Left lung (tissue), 10 donors: ENCODE measurements around the gene BST1. TPM values are rescaled to one million over a fixed set of nuclear protein-coding genes. Genes with fewer than 3 reads are reported as not detected.
A peak's percentile ranks its signal among the peaks of the same experiment; 100 is the strongest.

Experiments
- ATAC-seq: fragments of 200-7000 bp; cut with Tn5 transposase; one replicate; pipeline ENCODE4 v1.9.1; 2020; ENCODE audit warnings: moderate library complexity
- DNase-seq, 4 donors: peaks; one replicate each; pipeline ENCODE4 v3.0.0-alpha.2; 2013 to 2020
- H3K27ac ChIP-seq, 2 donors: fragments of 200-600 bp; sonication (generic) in 1 of 2; one replicate each; pipeline versions ENCODE4 v1.5.0 to v1.8.0; 2020 to 2021
- H3K27me3 ChIP-seq, 2 donors: fragments of 200-600 bp; sonication (generic) in 1 of 2; one replicate each; pipeline versions ENCODE4 v1.5.0 to v1.8.0; 2020 to 2021
- H3K36me3 ChIP-seq, 2 donors: fragments of 200-600 bp; sonication (generic) in 1 of 2; one replicate each; pipeline versions ENCODE4 v1.5.0 to v1.8.0; 2020 to 2021
- H3K4me1 ChIP-seq, 2 donors: fragments of 200-600 bp; one replicate each; pipeline ENCODE4 v1.8.0; 2021
- H3K4me3 ChIP-seq, 2 donors: fragments of 200-600 bp; sonication (generic) in 1 of 2; one replicate each; pipeline versions ENCODE4 v1.5.0 to v1.8.0; 2020 to 2021; ENCODE audit warnings: mild to moderate bottlenecking in 1 of 2
- H3K9me3 ChIP-seq, 2 donors: fragments of 200-600 bp; sonication (generic) in 1 of 2; one replicate each; pipeline versions ENCODE4 v1.5.0 to v1.8.0; 2020 to 2021
- intact Hi-C, 2 donors: fragments of 100-400 bp; cut with DNase I; formaldehyde crosslinking; loops; one replicate each; pipeline versions ENCODE4 v1.11.2 to v1.14.2; 2022
- polyA plus RNA-seq, 6 donors: library from polyadenylated mRNA; unstranded; fragments of 120-200 nt; gene quantifications; one replicate each; pipeline ENCODE4 v1.2.1, GENCODE V29; 2013; ENCODE audit not compliant: insufficient read length in 6 of 6
- total RNA-seq, 2 donors: library from RNA; stranded (reverse); fragmentation: NEBNext Ultra II Directional; extraction: Animal tissue kit (Norgen Biotek cat#: 25700); gene quantifications; one replicate each; pipeline ENCODE4 v1.2.1, GENCODE V29; 2021
- TF ChIP-seq, protein P1 (sequence below), 2 donors: fragments of 200-600 bp; sonication (generic) in 1 of 2; IDR thresholded peaks; one replicate each; pipeline versions ENCODE4 v1.5.0 to v1.8.0; 2021; ENCODE audit warnings: antibody characterized with exemption in 2 of 2
- donor health status: DM: no; HTN: yes; CAD: no.
- donor health status: DM: no; HTN: no; CAD: no.

The BST1 gene
- total and polyA plus RNA-seq, 8 donors, result 3.3 to 20.8 (median 4.2) TPM

DNA sequence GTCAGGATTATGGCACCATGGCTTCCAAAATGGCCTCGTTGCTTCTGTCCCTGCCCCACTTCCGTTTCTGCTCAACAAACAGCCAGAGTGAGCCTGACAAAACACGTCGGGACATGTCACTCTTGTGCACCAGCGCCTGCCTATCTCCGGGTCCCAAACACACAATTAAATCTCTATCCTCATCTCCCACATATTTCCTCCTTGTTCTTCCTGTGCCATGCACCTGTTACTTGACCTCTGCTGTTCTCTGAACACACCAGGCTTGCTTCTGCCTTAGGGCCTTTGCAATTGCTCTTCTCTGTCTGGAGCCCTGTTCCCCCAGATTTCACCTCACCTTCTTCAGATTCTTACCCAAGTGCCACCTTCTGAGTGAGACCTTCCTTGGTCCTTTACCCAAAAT lies 62.5 kb downstream of the BST1 start:
- H3K27me3 ChIP-seq, result no peaks in the 10 kb centered on the region
- H3K4me3 ChIP-seq, result no peak overlapping the region
- H3K27ac ChIP-seq, result no peak overlapping the region
- peaks cover 0 to 7% of the 10 kb centered on the region in 2 donors for H3K4me1 ChIP-seq
- H3K9me3 ChIP-seq, result no peaks in the 10 kb centered on the region
- DNase-seq (no peak), ATAC-seq (no peak)
- no peaks in the 10 kb centered on the region for H3K36me3 ChIP-seq
- intact Hi-C loops, result no loop called here
- TF ChIP-seq, protein P1, sequence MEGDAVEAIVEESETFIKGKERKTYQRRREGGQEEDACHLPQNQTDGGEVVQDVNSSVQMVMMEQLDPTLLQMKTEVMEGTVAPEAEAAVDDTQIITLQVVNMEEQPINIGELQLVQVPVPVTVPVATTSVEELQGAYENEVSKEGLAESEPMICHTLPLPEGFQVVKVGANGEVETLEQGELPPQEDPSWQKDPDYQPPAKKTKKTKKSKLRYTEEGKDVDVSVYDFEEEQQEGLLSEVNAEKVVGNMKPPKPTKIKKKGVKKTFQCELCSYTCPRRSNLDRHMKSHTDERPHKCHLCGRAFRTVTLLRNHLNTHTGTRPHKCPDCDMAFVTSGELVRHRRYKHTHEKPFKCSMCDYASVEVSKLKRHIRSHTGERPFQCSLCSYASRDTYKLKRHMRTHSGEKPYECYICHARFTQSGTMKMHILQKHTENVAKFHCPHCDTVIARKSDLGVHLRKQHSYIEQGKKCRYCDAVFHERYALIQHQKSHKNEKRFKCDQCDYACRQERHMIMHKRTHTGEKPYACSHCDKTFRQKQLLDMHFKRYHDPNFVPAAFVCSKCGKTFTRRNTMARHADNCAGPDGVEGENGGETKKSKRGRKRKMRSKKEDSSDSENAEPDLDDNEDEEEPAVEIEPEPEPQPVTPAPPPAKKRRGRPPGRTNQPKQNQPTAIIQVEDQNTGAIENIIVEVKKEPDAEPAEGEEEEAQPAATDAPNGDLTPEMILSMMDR (IDR thresholded peaks at IDR 0.05), result no peak

DNA sequence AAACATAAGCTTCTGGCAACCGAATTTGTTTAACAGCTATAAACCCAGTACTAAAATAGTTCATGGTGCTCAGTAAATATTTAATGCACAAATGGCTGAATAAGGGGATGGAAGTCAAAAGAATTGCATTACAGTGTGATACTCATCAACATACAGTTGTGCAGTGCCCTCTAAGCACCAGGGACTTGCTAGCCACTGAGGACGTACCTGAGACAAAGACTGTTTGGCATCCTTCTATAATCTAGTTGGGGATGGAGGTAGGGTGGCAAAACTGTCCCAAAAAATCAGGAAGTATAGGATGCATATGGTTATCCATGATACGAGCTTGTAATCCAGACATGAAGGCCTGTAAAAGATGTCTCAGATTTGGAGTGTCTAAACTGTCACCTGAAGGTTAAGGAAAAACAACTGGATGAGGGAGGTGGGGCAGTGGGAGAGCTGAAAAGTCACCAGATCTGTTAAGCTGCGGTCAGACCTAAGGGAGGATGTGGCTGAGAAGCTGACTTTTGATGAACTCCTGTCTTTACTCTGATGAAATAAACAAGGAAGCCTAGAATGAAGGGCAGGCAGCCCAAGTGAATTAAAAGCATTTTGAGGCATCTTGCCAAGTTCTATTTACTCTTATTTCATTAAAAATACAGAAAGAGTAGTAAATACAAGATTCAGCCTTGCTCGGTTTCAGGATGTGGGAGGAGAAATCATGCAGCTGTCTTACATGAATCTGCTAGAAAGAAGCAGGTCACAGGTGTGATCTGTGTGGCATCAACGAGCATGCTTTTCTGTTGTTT lies 63.2 kb downstream of the BST1 start:
- DNase-seq (no peak), ATAC-seq (no peak)
- Histone ChIP-seq H3K27ac (no peak overlapping the region), H3K9me3 (no peaks in the 10 kb centered on the region), H3K27me3 (no peaks in the 10 kb centered on the region), H3K36me3 (no peaks in the 10 kb centered on the region), H3K4me1 (peaks cover 0 to 7% of the 10 kb centered on the region in 2 donors), H3K4me3 (no peak overlapping the region)
- TF ChIP-seq, protein P1 (IDR thresholded peaks at IDR 0.05), result no peak
- intact Hi-C loops, result no loop called here

DNA sequence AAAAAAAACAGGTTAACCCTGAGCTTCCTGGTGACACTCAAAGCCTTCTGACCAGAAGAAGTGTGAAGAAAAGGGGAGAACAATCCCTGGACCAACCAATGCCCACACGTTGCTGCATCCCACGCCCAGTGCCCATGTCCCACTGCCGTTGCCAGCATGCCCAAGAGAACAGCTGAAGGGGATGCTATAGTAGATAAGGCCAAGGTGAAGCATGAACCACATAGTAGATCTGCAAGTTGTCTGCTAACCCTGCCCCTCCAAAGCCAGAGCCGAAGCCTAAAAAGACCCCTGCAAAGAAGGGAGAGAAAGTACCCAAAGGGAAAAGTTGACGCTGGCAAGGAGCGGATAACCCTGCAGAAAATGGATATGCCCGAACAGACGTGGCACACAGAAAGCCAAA lies 64.0 kb downstream of the BST1 start:
- peaks cover 0 to 7% of the 10 kb centered on the region in 2 donors for H3K4me1 ChIP-seq
- ATAC-seq (no peak), DNase-seq (no peak)
- H3K9me3 ChIP-seq, result no peaks in the 10 kb centered on the region
- TF ChIP-seq, protein P1 (IDR thresholded peaks at IDR 0.05), result no peak
- H3K27ac ChIP-seq, result no peak overlapping the region
- H3K27me3 ChIP-seq, result no peaks in the 10 kb centered on the region
- intact Hi-C loops, result no loop called here
- no peak overlapping the region for H3K4me3 ChIP-seq
- no peaks in the 10 kb centered on the region for H3K36me3 ChIP-seq

DNA sequence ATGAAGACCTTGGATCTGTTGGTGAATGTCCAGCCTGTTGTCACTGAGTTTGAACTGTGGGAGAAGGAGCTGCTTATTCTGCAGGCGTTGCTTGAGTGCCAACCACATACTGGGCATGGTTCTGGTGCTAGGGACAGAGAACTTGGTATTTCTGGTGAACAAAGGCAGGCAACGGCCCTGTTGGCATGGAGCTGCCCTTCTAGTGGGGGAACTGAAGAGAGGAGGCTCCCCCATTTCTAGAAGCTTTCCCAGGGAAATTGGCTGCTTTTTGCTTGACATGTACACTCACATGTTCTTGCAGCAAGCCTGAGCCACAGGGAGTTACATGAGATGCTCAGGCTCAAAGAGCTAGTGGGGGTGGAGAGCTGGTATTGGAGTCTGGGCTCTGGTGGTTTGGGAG lies 66.3 kb downstream of the BST1 start:
- TF ChIP-seq, protein P1 (IDR thresholded peaks at IDR 0.05), result no peak
- no peak overlapping the region for H3K4me3 ChIP-seq
- DNase-seq, result no peak
- H3K36me3 ChIP-seq, result no peaks in the 10 kb centered on the region
- no peaks in the 10 kb centered on the region for H3K27me3 ChIP-seq
- peaks cover 0 to 7% of the 10 kb centered on the region in 2 donors for H3K4me1 ChIP-seq
- no peak overlapping the region for H3K27ac ChIP-seq
- intact Hi-C loops, result no loop called here
- no peaks in the 10 kb centered on the region for H3K9me3 ChIP-seq
- no peak for ATAC-seq

DNA sequence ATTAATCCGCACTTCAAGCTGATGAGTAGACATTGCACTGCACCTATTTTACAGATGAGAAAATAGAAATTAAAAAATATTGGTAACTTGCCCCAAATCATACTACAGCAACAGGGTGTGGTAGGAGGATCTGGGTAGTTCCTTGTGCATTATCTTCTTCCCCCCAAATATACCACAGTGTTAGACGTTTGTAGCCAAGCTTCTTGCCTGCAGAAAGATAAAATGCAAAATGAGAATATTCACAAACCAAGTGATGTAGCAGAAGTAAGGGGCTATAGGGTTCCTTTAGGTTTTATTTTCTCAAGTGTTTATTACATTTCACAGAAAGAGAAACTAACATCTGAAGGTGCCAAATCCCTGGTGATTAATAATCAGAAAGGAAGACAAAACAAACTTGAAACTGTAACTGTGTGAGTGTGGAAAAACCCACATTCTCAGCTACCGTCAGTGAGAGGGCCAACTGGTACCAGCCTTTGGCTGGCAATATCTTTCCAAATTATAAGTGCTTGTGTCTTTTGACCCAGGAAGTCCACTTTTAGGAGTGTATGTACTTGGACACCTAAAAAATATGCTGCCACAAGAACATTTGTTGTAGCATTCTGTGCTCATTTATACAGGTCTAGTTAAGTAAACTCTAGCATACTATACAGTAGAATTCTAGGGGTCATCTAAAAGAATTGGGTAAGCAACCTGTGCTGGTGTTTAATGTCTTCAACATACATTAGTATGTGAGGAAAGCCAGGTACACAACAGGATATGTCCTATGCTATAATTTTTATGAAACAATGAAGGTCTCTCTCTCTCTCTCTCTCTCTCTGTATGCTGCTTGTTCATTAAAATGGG lies 68.6 kb downstream of the BST1 start:
- no peaks in the 10 kb centered on the region for H3K9me3 ChIP-seq
- intact Hi-C loops, result no loop called here
- H3K36me3 ChIP-seq, result no peaks in the 10 kb centered on the region
- TF ChIP-seq, protein P1 (IDR thresholded peaks at IDR 0.05), result no peak
- H3K4me1 ChIP-seq, result peaks cover 0 to under 1% of the 10 kb centered on the region in 2 donors
- H3K27me3 ChIP-seq, result no peaks in the 10 kb centered on the region
- ATAC-seq (peak; percentile 4), DNase-seq (no peak)
- H3K4me3 ChIP-seq, result no peak overlapping the region
- no peak overlapping the region for H3K27ac ChIP-seq
